Endothelial cell of umbilical vein (primary cell): ENCODE data around the gene NFX1. TPM values are rescaled to one million over a fixed set of nuclear protein-coding genes. Genes with fewer than 3 reads are reported as not detected.

Source experiments
- BruUV-seq: library from RNA; stranded (reverse); fragments of 400-500 nt; replicated peaks from 2 replicates; lab custom pipeline; 2021; lab: Mats Ljungman, UMichigan
- CTCF ChIA-PET: fragments of 300-600, 350-600 bp; sonication (Branson Sonifier 250); formaldehyde crosslinking; loops from one replicate; lab custom pipeline; 2021; ENCODE audit warnings: antibody characterized with exemption, inconsistent platforms; lab: Charles Lee
- POLR2A ChIA-PET: fragments of 300-600, 350-600 bp; sonication (Branson Sonifier 250); formaldehyde crosslinking; loops from one replicate; lab custom pipeline; 2021; ENCODE audit warnings: antibody characterized with exemption, inconsistent platforms; lab: Charles Lee
- DNase-seq: peaks from one replicate; pipeline ENCODE4 v3.0.0-alpha.2; 2011; ENCODE audit warnings: low read depth, low spot score
- FAIRE-seq: peaks from 2 replicates; lab custom pipeline; 2011; peaks lifted over from hg19 to GRCh38; lab: Jason Lieb, UNC
- H2AFZ ChIP-seq: 2 replicates; pipeline ENCODE4 v1.6.0; 2012; ENCODE audit warnings: low read depth, low read length, control low read depth, inconsistent platforms
- H3K27ac ChIP-seq: 2 replicates; pipeline ENCODE4 v1.5.1; 2011; ENCODE audit warnings: low read depth, mild to moderate bottlenecking, control low read depth, low read length, moderate library complexity; ENCODE audit not compliant: insufficient read depth
- H3K27me3 ChIP-seq, 2 experiments: 2 replicates each; pipeline versions ENCODE4 v1.6.0 to v1.6.1; 2011; ENCODE audit warnings: low read length in 2 of 2, mixed read lengths in 1 of 2; ENCODE audit not compliant: control insufficient read depth in 2 of 2, insufficient read depth in 2 of 2
- H3K36me3 ChIP-seq, 2 experiments: 2 replicates in 1 of 2; 3 replicates in 1 of 2; pipeline ENCODE4 v1.5.1; 2011; ENCODE audit warnings: low read length in 2 of 2, mild to moderate bottlenecking in 1 of 2, moderate library complexity in 1 of 2; ENCODE audit not compliant: control insufficient read depth in 2 of 2, insufficient read depth in 2 of 2; ENCODE audit errors: extremely low read depth in 1 of 2
- H3K4me1 ChIP-seq: 3 replicates; pipeline ENCODE4 v1.5.1; 2011; ENCODE audit warnings: mild to moderate bottlenecking, low read length; ENCODE audit not compliant: control insufficient read depth, insufficient read depth; ENCODE audit errors: extremely low read depth
- H3K4me2 ChIP-seq: 2 replicates; pipeline ENCODE4 v1.6.1; 2011; ENCODE audit warnings: low read length, control low read depth, mixed read lengths; ENCODE audit not compliant: insufficient read depth
- H3K4me3 ChIP-seq, 3 experiments: fragments of 200-600 bp in 1 of 3; sonication (generic), shearing (Covaris generic) in 1 of 3; replicated peaks in 1 of 3; 2 replicates each; pipeline ENCODE4 v1.5.1; 2011 to 2016; ENCODE audit warnings: control low read depth in 3 of 3, low read length in 3 of 3, mild to moderate bottlenecking in 2 of 3, inconsistent platforms in 1 of 3, low read depth in 1 of 3, moderate library complexity in 1 of 3; ENCODE audit not compliant: insufficient read depth in 1 of 3
- H3K79me2 ChIP-seq: 2 replicates; pipeline ENCODE4 v1.6.0; 2012; ENCODE audit warnings: low read length, inconsistent platforms; ENCODE audit not compliant: control insufficient read depth, insufficient read depth
- H3K9ac ChIP-seq: replicated peaks from 2 replicates; pipeline ENCODE3; 2011; ENCODE audit warnings: low read length, control low read depth; ENCODE audit not compliant: insufficient read depth; ENCODE audit errors: extremely low read depth
- H3K9me1 ChIP-seq: replicated peaks from 3 replicates; pipeline ENCODE4 v1.6.0; 2011; ENCODE audit warnings: mild to moderate bottlenecking, low read length; ENCODE audit not compliant: control insufficient read depth, insufficient read depth; ENCODE audit errors: extremely low read depth
- H3K9me3 ChIP-seq: replicated peaks from 2 replicates; pipeline ENCODE4 v1.5.1; 2012; ENCODE audit warnings: low read length, inconsistent platforms; ENCODE audit not compliant: control insufficient read depth, insufficient read depth
- H4K20me1 ChIP-seq: replicated peaks from 2 replicates; pipeline ENCODE3; 2011; ENCODE audit warnings: mild to moderate bottlenecking, low read length; ENCODE audit not compliant: control insufficient read depth, insufficient read depth; ENCODE audit errors: extremely low read depth
- EZH2 ChIP-seq: IDR thresholded peaks from 2 replicates; pipeline ENCODE4 v1.6.1; 2012; ENCODE audit warnings: borderline replicate concordance, low read depth, mild to moderate bottlenecking, moderate library complexity, low read length, inconsistent platforms; ENCODE audit not compliant: severe bottlenecking
- FOS ChIP-seq: IDR thresholded peaks from 2 replicates; pipeline ENCODE4 v1.6.1; 2011; ENCODE audit warnings: mild to moderate bottlenecking, low read length, moderate library complexity, borderline replicate concordance; ENCODE audit not compliant: insufficient read depth
- GATA2 ChIP-seq: IDR thresholded peaks from 2 replicates; pipeline ENCODE4 v1.7.0; 2011; ENCODE audit warnings: low read depth, mild to moderate bottlenecking, moderate library complexity, mixed read lengths, low read length; ENCODE audit not compliant: insufficient read length, insufficient read depth
- JUN ChIP-seq: IDR thresholded peaks from 2 replicates; pipeline ENCODE4 v1.6.1; 2011; ENCODE audit warnings: borderline replicate concordance, low read depth; ENCODE audit not compliant: insufficient read length, insufficient read depth
- MYC ChIP-seq: IDR thresholded peaks from one replicate; pipeline ENCODE4 v1.6.1; 2011; ENCODE audit warnings: mild to moderate bottlenecking, low read depth, low read length
- POLR2A ChIP-seq: IDR thresholded peaks from 2 replicates; pipeline ENCODE4 v1.6.1; 2012; ENCODE audit warnings: low read depth, mild to moderate bottlenecking, control low read depth, low read length
- POLR2AphosphoS5 ChIP-seq: IDR thresholded peaks from 2 replicates; pipeline ENCODE4 v1.6.1; 2012; ENCODE audit warnings: low read depth, mild to moderate bottlenecking, control low read depth, low read length, moderate library complexity; ENCODE audit not compliant: insufficient read depth
- dilution Hi-C: fragments of 300-500 bp; cut with MboI; formaldehyde crosslinking; loops from one replicate; pipeline ENCODE4 v1.15.0; 2019; ENCODE audit warnings: low sequenced_read_pairs; ENCODE audit not compliant: extremely low pct_ligation_motif_present
- intact Hi-C: fragments of 100-400 bp; cut with micrococcal nuclease; formaldehyde crosslinking; loops from one replicate; pipeline ENCODE4 v1.10.0; 2022
- polyA plus RNA-seq, 4 experiments: library from polyadenylated mRNA; depleted of rRNA in 3 of 4; stranded (reverse) in 3 of 4; unstranded in 1 of 4; fragments of >200 nt; gene quantifications; 2 replicates each; pipeline versions ENCODE4 v1.2.1 to v1.2.3, GENCODE V29; 2011 to 2012; ENCODE audit warnings: missing spikeins in 1 of 4
- total RNA-seq: library from RNA; stranded (reverse); gene quantifications from 2 replicates; pipeline ENCODE4 v1.2.3, GENCODE V29; 2021
- TF ChIP-seq, protein P1 (sequence below): IDR thresholded peaks from 2 replicates; pipeline ENCODE4 v1.6.1; 2011; ENCODE audit not compliant: insufficient read depth, insufficient read length
- TF ChIP-seq, protein P2 (sequence below), 2 donors: IDR thresholded peaks; 1 replicate in 1 of 2; 2 replicates in 1 of 2; pipeline ENCODE4 v1.5.1; 2011; ENCODE audit warnings: low read length in 2 of 2, mild to moderate bottlenecking in 2 of 2, moderate library complexity in 2 of 2, control low read depth in 1 of 2, inconsistent platforms in 1 of 2, low read depth in 1 of 2; ENCODE audit not compliant: insufficient read depth in 1 of 2; ENCODE audit errors: extremely low read depth in 1 of 2

Gene NFX1
- total and polyA plus RNA-seq, 2 donors (not counting 3 experiments of a cell fraction or from before 2014, with no cell fraction given): 19.3 to 21.7 TPM

DNA sequence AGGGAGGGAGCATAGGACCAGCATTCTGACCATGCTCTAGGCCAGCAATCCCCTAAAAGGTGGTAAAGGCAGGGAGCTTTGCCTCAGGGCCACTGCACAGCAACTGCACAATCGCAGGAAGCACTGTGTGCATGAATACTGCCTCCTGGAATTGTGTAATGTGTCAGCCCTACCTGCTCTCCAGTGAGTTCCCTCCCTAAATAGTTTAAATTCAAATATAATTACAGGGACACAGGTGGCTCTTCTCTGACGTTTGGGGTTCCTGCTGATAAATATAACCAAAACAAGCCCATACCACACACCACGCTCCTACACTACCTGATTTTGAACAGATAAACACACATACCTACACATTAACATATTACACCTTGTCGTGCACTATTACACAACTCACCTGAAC, 34.8 kb upstream of the NFX1 start:
- POLR2A ChIA-PET: no interaction called here
- no peak overlapping the region for H3K27ac ChIP-seq
- no peaks in the 10 kb centered on the region for H3K4me1 ChIP-seq
- H3K36me3 ChIP-seq: peaks cover 45 to 48% of the 10 kb centered on the region in 2 experiments
- TF ChIP-seq POLR2AphosphoS5 (no peak), GATA2 (no peak), POLR2A (no peak), EZH2 (no peak), JUN (no peak), FOS (no peak), MYC (no peak)
- TF ChIP-seq, protein P1, sequence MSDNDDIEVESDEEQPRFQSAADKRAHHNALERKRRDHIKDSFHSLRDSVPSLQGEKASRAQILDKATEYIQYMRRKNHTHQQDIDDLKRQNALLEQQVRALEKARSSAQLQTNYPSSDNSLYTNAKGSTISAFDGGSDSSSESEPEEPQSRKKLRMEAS: no peak
- TF ChIP-seq, protein P2, sequence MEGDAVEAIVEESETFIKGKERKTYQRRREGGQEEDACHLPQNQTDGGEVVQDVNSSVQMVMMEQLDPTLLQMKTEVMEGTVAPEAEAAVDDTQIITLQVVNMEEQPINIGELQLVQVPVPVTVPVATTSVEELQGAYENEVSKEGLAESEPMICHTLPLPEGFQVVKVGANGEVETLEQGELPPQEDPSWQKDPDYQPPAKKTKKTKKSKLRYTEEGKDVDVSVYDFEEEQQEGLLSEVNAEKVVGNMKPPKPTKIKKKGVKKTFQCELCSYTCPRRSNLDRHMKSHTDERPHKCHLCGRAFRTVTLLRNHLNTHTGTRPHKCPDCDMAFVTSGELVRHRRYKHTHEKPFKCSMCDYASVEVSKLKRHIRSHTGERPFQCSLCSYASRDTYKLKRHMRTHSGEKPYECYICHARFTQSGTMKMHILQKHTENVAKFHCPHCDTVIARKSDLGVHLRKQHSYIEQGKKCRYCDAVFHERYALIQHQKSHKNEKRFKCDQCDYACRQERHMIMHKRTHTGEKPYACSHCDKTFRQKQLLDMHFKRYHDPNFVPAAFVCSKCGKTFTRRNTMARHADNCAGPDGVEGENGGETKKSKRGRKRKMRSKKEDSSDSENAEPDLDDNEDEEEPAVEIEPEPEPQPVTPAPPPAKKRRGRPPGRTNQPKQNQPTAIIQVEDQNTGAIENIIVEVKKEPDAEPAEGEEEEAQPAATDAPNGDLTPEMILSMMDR (IDR thresholded peaks at IDR 0.05; ENCODE audit: extremely low read depth in 1 of 2, insufficient read depth in 1 of 2, low read depth in 1 of 2, low read length in 2 of 2): no peak
- H3K9me1 ChIP-seq: no peaks in the 10 kb centered on the region
- no peaks in the 10 kb centered on the region for H3K27me3 ChIP-seq
- no peak overlapping the region for H3K4me3 ChIP-seq
- intact Hi-C loops: no loop called here
- DNase-seq (no peak), FAIRE-seq (no peak)
- no peak overlapping the region for H2AFZ ChIP-seq
- dilution Hi-C loops: no loop called here
- H3K79me2 ChIP-seq: peaks cover 2% of the 10 kb centered on the region
- H3K9ac ChIP-seq: no peak overlapping the region
- H4K20me1 ChIP-seq: no peaks in the 10 kb centered on the region
- CTCF ChIA-PET: no interaction called here
- no peaks in the 10 kb centered on the region for H3K9me3 ChIP-seq
- H3K4me2 ChIP-seq: no peak overlapping the region
- BruUV-seq: no TSS peak
